DOHH2 (cell line): ENCODE data around the gene ILDR2.

ENCODE experiments used
- H3F3A ChIP-seq: fragments of 200-600 bp; sonication (generic), shearing (Covaris generic); 2 replicates; pipeline ENCODE4 v1.6.0; 2016; ENCODE audit warnings: antibody characterized with exemption, mild to moderate bottlenecking; ENCODE audit not compliant: control insufficient read depth, insufficient read depth
- H3K27ac ChIP-seq: fragments of 200-600 bp; sonication (generic); 2 replicates; pipeline ENCODE4 v1.5.1; 2014; ENCODE audit warnings: low read depth, mild to moderate bottlenecking, low read length, moderate library complexity
- H3K27me3 ChIP-seq: fragments of 200-600 bp; sonication (generic); 2 replicates; pipeline ENCODE4 v1.6.1; 2014; ENCODE audit warnings: mild to moderate bottlenecking, low read length, mixed read lengths; ENCODE audit not compliant: control insufficient read depth
- H3K36me3 ChIP-seq: fragments of 200-600 bp; sonication (generic); 2 replicates; pipeline ENCODE4 v1.6.1; 2014; ENCODE audit warnings: mild to moderate bottlenecking, low read length, moderate library complexity, mixed read lengths; ENCODE audit not compliant: control insufficient read depth
- H3K4me1 ChIP-seq: fragments of 200-600 bp; sonication (generic); 2 replicates; pipeline ENCODE4 v1.6.1; 2014; ENCODE audit warnings: mild to moderate bottlenecking, low read length, mixed read lengths; ENCODE audit not compliant: control insufficient read depth
- H3K4me2 ChIP-seq: fragments of 200-600 bp; sonication (generic); 2 replicates; pipeline ENCODE4 v1.6.0; 2014; ENCODE audit warnings: mild to moderate bottlenecking, low read length, moderate library complexity
- H3K4me3 ChIP-seq: fragments of 200-600 bp; sonication (generic); 2 replicates; pipeline ENCODE4 v1.5.1; 2014; ENCODE audit warnings: mild to moderate bottlenecking, low read length, mixed read lengths
- H3K79me2 ChIP-seq: fragments of 200-600 bp; sonication (generic); 2 replicates; pipeline ENCODE4 v1.6.1; 2014; ENCODE audit warnings: mild to moderate bottlenecking, low read length, mixed read lengths; ENCODE audit not compliant: control insufficient read depth
- H3K9me2 ChIP-seq: fragments of 200-600 bp; sonication (generic); replicated peaks from 2 replicates; pipeline ENCODE4 v1.6.1; 2014; ENCODE audit warnings: mild to moderate bottlenecking, low read length, mixed read lengths; ENCODE audit not compliant: control insufficient read depth
- H3K9me3 ChIP-seq: fragments of 200-600 bp; sonication (generic); 2 replicates; pipeline ENCODE4 v1.6.1; 2014; ENCODE audit warnings: antibody characterized with exemption, low read length, mixed read lengths; ENCODE audit not compliant: control insufficient read depth, insufficient read depth
- H4K20me1 ChIP-seq: fragments of 200-600 bp; sonication (generic); 2 replicates; pipeline ENCODE4 v1.6.0; 2014; ENCODE audit warnings: low read depth, mild to moderate bottlenecking, antibody characterized with exemption, low read length, moderate library complexity; ENCODE audit not compliant: control insufficient read depth, insufficient read depth
- CTCF ChIP-seq: fragments of 200-600 bp; sonication (generic); IDR thresholded peaks from one replicate; pipeline ENCODE4 v1.5.1; 2014; ENCODE audit warnings: antibody characterized with exemption, mild to moderate bottlenecking, low read depth, low read length; ENCODE audit not compliant: poor library complexity, severe bottlenecking
- EZH2phosphoT487 ChIP-seq: fragments of 200-600 bp; sonication (generic); IDR thresholded peaks from 2 replicates; pipeline ENCODE4 v1.6.1; 2017; ENCODE audit warnings: borderline replicate concordance, mild to moderate bottlenecking, antibody characterized with exemption, low read length, moderate library complexity, mixed read lengths

The ILDR2 gene

GRCh38 chr1:166952002-166952746 lies 23.2 kb downstream of the ILDR2 start:
- Histone ChIP-seq H3K4me2 (no peak overlapping the region), H3K4me1 (no peaks in the 10 kb centered on the region)
- TF ChIP-seq CTCF (no peak), EZH2phosphoT487 (no peak)

GRCh38 chr1:166951050-166951449 lies 24.3 kb downstream of the ILDR2 start:
- Histone ChIP-seq H3K4me1 (no peaks in the 10 kb centered on the region), H3K27ac (no peak overlapping the region)
- TF ChIP-seq EZH2phosphoT487: no peak
- TF ChIP-seq CTCF: no peak

More at GRCh38 chr1:166952002-166952746, 23.2 kb downstream of the ILDR2 start:
- Histone ChIP-seq H3K9me2 (no peaks in the 10 kb centered on the region), H3K27ac (no peak overlapping the region), H3K36me3 (peaks cover 3% of the 10 kb centered on the region; the same call in 1 of the 2 replicates), H4K20me1 (no peaks in the 10 kb centered on the region), H3K4me3 (no peak overlapping the region), H3K27me3 (no peaks in the 10 kb centered on the region), H3F3A (no peaks in the 10 kb centered on the region), H3K79me2 (no peaks in the 10 kb centered on the region), H3K9me3 (no peaks in the 10 kb centered on the region)

GRCh38 chr1:166950156-166950555 lies 25.2 kb downstream of the ILDR2 start:
- Histone ChIP-seq H3K27ac (no peak overlapping the region), H3K36me3 (no peaks in the 10 kb centered on the region; the same call in 1 of the 2 replicates), H3K79me2 (no peaks in the 10 kb centered on the region), H4K20me1 (no peaks in the 10 kb centered on the region), H3F3A (no peaks in the 10 kb centered on the region), H3K9me2 (no peaks in the 10 kb centered on the region), H3K4me2 (no peak overlapping the region), H3K9me3 (no peaks in the 10 kb centered on the region), H3K4me1 (peaks cover 7% of the 10 kb centered on the region), H3K27me3 (no peaks in the 10 kb centered on the region), H3K4me3 (no peak overlapping the region)
- no peak for TF ChIP-seq EZH2phosphoT487
- TF ChIP-seq CTCF: no peak

More at GRCh38 chr1:166951050-166951449, 24.3 kb downstream of the ILDR2 start:
- no peaks in the 10 kb centered on the region for H4K20me1 ChIP-seq
- no peaks in the 10 kb centered on the region for H3K79me2 ChIP-seq
- no peaks in the 10 kb centered on the region for H3K9me3 ChIP-seq
- H3F3A ChIP-seq: no peaks in the 10 kb centered on the region
- no peaks in the 10 kb centered on the region for H3K9me2 ChIP-seq
- H3K4me3 ChIP-seq: no peak overlapping the region
- H3K4me2 ChIP-seq: no peak overlapping the region
- no peaks in the 10 kb centered on the region for H3K27me3 ChIP-seq
- peaks cover under 1% of the 10 kb centered on the region; the same call in 1 of the 2 replicates for H3K36me3 ChIP-seq
